HepG2 (cell line): ENCODE measurements around the gene CSTPP1. TPM values are rescaled to one million over a fixed set of nuclear protein-coding genes. Genes with fewer than 3 reads are reported as not detected.
A peak's percentile ranks its signal among the peaks of the same experiment; 100 is the strongest.

Experiments used
- ATAC-seq: fragments of 200-7000 bp; cut with Tn5 transposase; 3 replicates; pipeline ENCODE4 v1.9.1; 2020; ENCODE audit warnings: mild to moderate bottlenecking, moderate library complexity
- BruUV-seq: library from RNA; stranded (reverse); fragments of 400-500 nt; replicated peaks from 2 replicates; lab custom pipeline; 2021; lab: Mats Ljungman, UMichigan
- CTCF ChIA-PET: fragments of 300-600 bp; formaldehyde crosslinking; extraction: SDS; loops from one replicate; lab custom pipeline; 2021; ENCODE audit warnings: low total read pairs, inconsistent platforms, low intra/inter-chr PET ratio; lab: Yijun Ruan, JAX
- POLR2A ChIA-PET: fragments of 350-600 bp; sonication (Branson Sonifier 250); formaldehyde crosslinking; loops from one replicate; lab custom pipeline; 2020; ENCODE audit warnings: antibody characterized with exemption, inconsistent platforms; lab: Yijun Ruan, JAX
- DNase-seq: peaks from one replicate; pipeline ENCODE4 v3.0.0-alpha.2; 2015; ENCODE audit warnings: low spot score
- FAIRE-seq: peaks from 3 replicates; lab custom pipeline; 2011; peaks lifted over from hg19 to GRCh38; lab: Jason Lieb, UNC
- H2AFZ ChIP-seq: one replicate; pipeline ENCODE4 v1.6.1; 2011; ENCODE audit warnings: low read length, inconsistent platforms
- H3K27ac ChIP-seq: fragments of 300-600 bp; 3 replicates; pipeline ENCODE4 v1.8.0; 2011; ENCODE audit warnings: mixed run types, mild to moderate bottlenecking, mixed read lengths, low read length, inconsistent platforms; ENCODE audit not compliant: insufficient read depth; ENCODE audit errors: extremely low read length
- H3K27me3 ChIP-seq, 2 experiments: fragments of 200-600 bp in 1 of 2; 2 replicates in 1 of 2; 3 replicates in 1 of 2; pipeline versions ENCODE4 v1.6.0 to v1.8.0; 2011; ENCODE audit warnings: low read length in 2 of 2, mild to moderate bottlenecking in 2 of 2, moderate library complexity in 2 of 2, inconsistent platforms in 1 of 2; ENCODE audit not compliant: insufficient read depth in 2 of 2, control insufficient read depth in 1 of 2
- H3K36me3 ChIP-seq, 2 experiments: fragments of 200-600 bp in 1 of 2; replicated peaks in 1 of 2; 2 replicates in 1 of 2; 3 replicates in 1 of 2; pipeline versions ENCODE4 v1.5.1 to v1.8.0; 2011; ENCODE audit warnings: low read length in 2 of 2, inconsistent platforms in 1 of 2; ENCODE audit not compliant: insufficient read depth in 2 of 2, control insufficient read depth in 1 of 2
- H3K4me1 ChIP-seq: 2 replicates; pipeline ENCODE4 v1.5.1; 2012; ENCODE audit warnings: low read length, inconsistent platforms; ENCODE audit not compliant: insufficient read depth
- H3K4me2 ChIP-seq: 2 replicates; pipeline ENCODE4 v1.6.0; 2011; ENCODE audit warnings: low read depth, low read length, inconsistent platforms
- H3K4me3 ChIP-seq, 3 experiments: fragments of 200-600 bp in 1 of 3; sonication (generic), shearing (Covaris generic) in 1 of 3; replicated peaks in 1 of 3; 2 replicates each; pipeline ENCODE4 v1.5.1; 2011 to 2016; ENCODE audit warnings: low read length in 3 of 3, inconsistent platforms in 2 of 3, low read depth in 2 of 3, mild to moderate bottlenecking in 2 of 3, control low read depth in 1 of 3, mixed read lengths in 1 of 3; ENCODE audit not compliant: insufficient read depth in 1 of 3
- H3K79me2 ChIP-seq: one replicate; pipeline ENCODE4 v1.6.1; 2011; ENCODE audit warnings: low read length, inconsistent platforms; ENCODE audit not compliant: insufficient read depth
- H3K9ac ChIP-seq: 2 replicates; pipeline ENCODE4 v1.6.0; 2011; ENCODE audit warnings: mild to moderate bottlenecking, low read depth, low read length, inconsistent platforms; ENCODE audit not compliant: insufficient read depth
- H3K9me3 ChIP-seq: 2 replicates; pipeline ENCODE4 v1.5.1; 2012; ENCODE audit warnings: mild to moderate bottlenecking, low read length
- H4K20me1 ChIP-seq: 2 replicates; pipeline ENCODE4 v1.6.0; 2011; ENCODE audit warnings: inconsistent platforms, mild to moderate bottlenecking, low read length, moderate library complexity; ENCODE audit not compliant: insufficient read depth
- ASH2L ChIP-seq: fragments of 300-600, 200-600 bp; sonication (generic); IDR thresholded peaks from 2 replicates; pipeline ENCODE4 v1.7.0; 2017; ENCODE audit warnings: low read depth, mild to moderate bottlenecking, moderate library complexity, mixed read lengths, low read length; ENCODE audit not compliant: insufficient read length
- CREM ChIP-seq, 2 experiments: sonication (generic) in 1 of 2; formaldehyde crosslinking in 1 of 2; IDR thresholded peaks; 2 replicates each; pipeline versions ENCODE4 v1.4.0 to v1.6.1; 2016 to 2020; ENCODE audit warnings: antibody characterized with exemption in 1 of 2, mild to moderate bottlenecking in 1 of 2, missing genetic modification reagents in 1 of 2
- ETV6 ChIP-seq: sonication (generic); formaldehyde crosslinking; conservative IDR thresholded peaks from 2 replicates; pipeline ENCODE4 v1.4.0; 2020; ENCODE audit warnings: missing genetic modification reagents
- FOXC1 ChIP-seq: sonication (generic); formaldehyde crosslinking; IDR thresholded peaks from 2 replicates; pipeline ENCODE4 v1.8.0; 2022; ENCODE audit warnings: mild to moderate bottlenecking, missing genetic modification reagents, borderline replicate concordance
- MEF2D ChIP-seq: sonication (generic); formaldehyde crosslinking; IDR thresholded peaks from 2 replicates; pipeline ENCODE4 v1.5.1; 2020; ENCODE audit warnings: mild to moderate bottlenecking, missing genetic modification reagents
- NR3C1 ChIP-seq: sonication (generic); formaldehyde crosslinking; IDR thresholded peaks from 2 replicates; pipeline ENCODE4 v1.4.0; 2020; ENCODE audit warnings: missing genetic modification reagents
- SRSF4 ChIP-seq: fragments of 200-400 bp; formaldehyde crosslinking; IDR thresholded peaks from one replicate; pipeline ENCODE4 v1.6.1; 2018; ENCODE audit warnings: mild to moderate bottlenecking, low read depth, low read length, moderate library complexity; ENCODE audit not compliant: poor library complexity, severe bottlenecking
- ZFYVE20 ChIP-seq: sonication (generic); formaldehyde crosslinking; IDR thresholded peaks from 2 replicates; pipeline ENCODE4 v1.8.0; 2023; ENCODE audit warnings: low read depth, mild to moderate bottlenecking, moderate library complexity, missing genetic modification reagents, borderline replicate concordance
- ZNF275 ChIP-seq: sonication (generic); formaldehyde crosslinking; IDR thresholded peaks from 2 replicates; pipeline ENCODE4 v1.8.0; 2022; ENCODE audit warnings: missing genetic modification reagents, mild to moderate bottlenecking, inconsistent platforms, borderline replicate concordance
- WGBS: methylation state at CpG from one replicate; pipeline ENCODE4 v1.1.6; 2017; ENCODE audit warnings: low lambda C conversion rate; 5-methylcytosine and 5-hydroxymethylcytosine counted together
- in situ Hi-C: cut with HindIII; loops from 2 replicates; pipeline ENCODE4 v1.10.0; 2017; ENCODE audit warnings: low pct_unique_long_range_greater_than_20kb; ENCODE audit not compliant: extremely low pct_ligation_motif_present
- intact Hi-C: fragments of 100-400 bp; cut with micrococcal nuclease; formaldehyde crosslinking; loops from one replicate; pipeline ENCODE4 v1.10.0; 2022; ENCODE audit not compliant: unreplicated experiment
- polyA plus RNA-seq, 8 experiments: library from polyadenylated mRNA; depleted of rRNA in 3 of 8; stranded (reverse) in 7 of 8; unstranded in 1 of 8; fragments of >200 nt; fragmentation: Illumina TruSeq in 4 of 8; extraction: Trizol in 4 of 8; gene quantifications; 2 replicates each; pipeline versions ENCODE4 v1.2.1 to v1.2.3, GENCODE V29; 2011 to 2016; ENCODE audit warnings: low read depth in 4 of 8, missing spikeins in 1 of 8, mixed read lengths in 1 of 8; ENCODE audit not compliant: insufficient read depth in 1 of 8
- total RNA-seq, 5 experiments: library from RNA; depleted of rRNA; stranded (reverse); fragments of >200 nt; fragmentation: Illumina TruSeq; extraction: Trizol; gene quantifications; 2 replicates each; pipeline ENCODE4 v1.2.3, GENCODE V29; 2016; ENCODE audit warnings: low read depth in 1 of 5
- TF ChIP-seq, protein P1 (sequence below): fragments of 450-650 bp; IDR thresholded peaks from 2 replicates; pipeline ENCODE4 v1.6.1; 2017; ENCODE audit warnings: mild to moderate bottlenecking
- TF ChIP-seq, protein P2 (sequence below): sonication (generic); formaldehyde crosslinking; IDR thresholded peaks from 2 replicates; pipeline ENCODE4 v1.9.0; 2022; ENCODE audit warnings: low read depth, missing genetic modification reagents

Gene CSTPP1
- total and polyA plus RNA-seq, 2 of the 13 experiments (the other 11 are each of a cell fraction or from before 2014, with no cell fraction given) = 12.3 to 14.6 TPM

- H3K9me3 ChIP-seq = no peaks in the 10 kb centered on the region
- peak overlapping the region; percentile 70 to 86 (median 73) for H3K4me3 ChIP-seq
- H3K27ac ChIP-seq = peak overlapping the region; percentile 98
- no peak overlapping the region for H2AFZ ChIP-seq
- ATAC-seq = no peak
- H3K36me3 ChIP-seq = peaks cover 0 to 5% of the 10 kb centered on the region in 2 experiments; a peak in 2 of 5 replicates
- peak overlapping the region; percentile 94 for H3K9ac ChIP-seq
- BruUV-seq = no TSS peak
- 1% methylated on average over 5 of the region's 5 CpGs for WGBS
- no peak for FAIRE-seq
- H4K20me1 ChIP-seq = no peaks in the 10 kb centered on the region
- H3K4me1 ChIP-seq = peaks cover 56% of the 10 kb centered on the region
- no peak for DNase-seq
- intact Hi-C loops (loop anchor here (1.0 to 2.0 kb wide), 2 partner anchors 10 to 27 kb away; partner anchors contain the start of gene DDB2), in situ Hi-C loops (no loop called here)
- ChIA-PET CTCF (no interaction called here), POLR2A (interaction anchor here (0.5 to 9.2 kb wide), 13 partner anchors 10 to 361 kb away, joined by 3 to 247 read pairs (median 10); partner anchors contain the start of genes ACP2, ARFGAP2, DDB2 and NR1H3)
- peaks cover 19% of the 10 kb centered on the region for H3K79me2 ChIP-seq
- H3K4me2 ChIP-seq = peak overlapping the region; percentile 97
- no peaks in the 10 kb centered on the region for H3K27me3 ChIP-seq
- TF ChIP-seq ASH2L (peak; percentile 3), NR3C1 (CRISPR knock-in tag) (no peak), CREM (IDR thresholded peaks at IDR 0.05) (0 out of 2 replicates have a peak, but pooled peaks have one; percentile 9), CREM (CRISPR knock-in tag; IDR thresholded peaks at IDR 0.05) (no peak), ZFYVE20 (CRISPR knock-in tag) (no peak), ZNF275 (CRISPR knock-in tag) (no peak), SRSF4 (no peak), MEF2D (no peak), ETV6 (CRISPR knock-in tag) (no peak), FOXC1 (CRISPR knock-in tag) (no peak)
- TF ChIP-seq, protein P1, sequence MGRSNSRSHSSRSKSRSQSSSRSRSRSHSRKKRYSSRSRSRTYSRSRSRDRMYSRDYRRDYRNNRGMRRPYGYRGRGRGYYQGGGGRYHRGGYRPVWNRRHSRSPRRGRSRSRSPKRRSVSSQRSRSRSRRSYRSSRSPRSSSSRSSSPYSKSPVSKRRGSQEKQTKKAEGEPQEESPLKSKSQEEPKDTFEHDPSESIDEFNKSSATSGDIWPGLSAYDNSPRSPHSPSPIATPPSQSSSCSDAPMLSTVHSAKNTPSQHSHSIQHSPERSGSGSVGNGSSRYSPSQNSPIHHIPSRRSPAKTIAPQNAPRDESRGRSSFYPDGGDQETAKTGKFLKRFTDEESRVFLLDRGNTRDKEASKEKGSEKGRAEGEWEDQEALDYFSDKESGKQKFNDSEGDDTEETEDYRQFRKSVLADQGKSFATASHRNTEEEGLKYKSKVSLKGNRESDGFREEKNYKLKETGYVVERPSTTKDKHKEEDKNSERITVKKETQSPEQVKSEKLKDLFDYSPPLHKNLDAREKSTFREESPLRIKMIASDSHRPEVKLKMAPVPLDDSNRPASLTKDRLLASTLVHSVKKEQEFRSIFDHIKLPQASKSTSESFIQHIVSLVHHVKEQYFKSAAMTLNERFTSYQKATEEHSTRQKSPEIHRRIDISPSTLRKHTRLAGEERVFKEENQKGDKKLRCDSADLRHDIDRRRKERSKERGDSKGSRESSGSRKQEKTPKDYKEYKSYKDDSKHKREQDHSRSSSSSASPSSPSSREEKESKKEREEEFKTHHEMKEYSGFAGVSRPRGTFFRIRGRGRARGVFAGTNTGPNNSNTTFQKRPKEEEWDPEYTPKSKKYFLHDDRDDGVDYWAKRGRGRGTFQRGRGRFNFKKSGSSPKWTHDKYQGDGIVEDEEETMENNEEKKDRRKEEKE = no peak
- TF ChIP-seq, protein P2, sequence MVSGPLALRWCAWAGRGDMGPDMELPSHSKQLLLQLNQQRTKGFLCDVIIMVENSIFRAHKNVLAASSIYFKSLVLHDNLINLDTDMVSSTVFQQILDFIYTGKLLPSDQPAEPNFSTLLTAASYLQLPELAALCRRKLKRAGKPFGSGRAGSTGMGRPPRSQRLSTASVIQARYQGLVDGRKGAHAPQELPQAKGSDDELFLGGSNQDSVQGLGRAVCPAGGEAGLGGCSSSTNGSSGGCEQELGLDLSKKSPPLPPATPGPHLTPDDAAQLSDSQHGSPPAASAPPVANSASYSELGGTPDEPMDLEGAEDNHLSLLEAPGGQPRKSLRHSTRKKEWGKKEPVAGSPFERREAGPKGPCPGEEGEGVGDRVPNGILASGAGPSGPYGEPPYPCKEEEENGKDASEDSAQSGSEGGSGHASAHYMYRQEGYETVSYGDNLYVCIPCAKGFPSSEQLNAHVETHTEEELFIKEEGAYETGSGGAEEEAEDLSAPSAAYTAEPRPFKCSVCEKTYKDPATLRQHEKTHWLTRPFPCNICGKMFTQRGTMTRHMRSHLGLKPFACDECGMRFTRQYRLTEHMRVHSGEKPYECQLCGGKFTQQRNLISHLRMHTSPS (CRISPR knock-in tag) = no peak
These were observed 251.2 kb downstream of the CSTPP1 start for GRCh38 chr11:47187723-47188122.
